Prostate gland (tissue), 2 donors: ENCODE data around the gene NHERF2. TPM values are rescaled to one million over a fixed set of nuclear protein-coding genes. Genes with fewer than 3 reads are reported as not detected.

Experiments used
- DNase-seq: peaks from one replicate; pipeline ENCODE4 v3.0.0-alpha.2; 2019; ENCODE audit warnings: low spot score
- H3K27ac ChIP-seq, 2 donors: fragments of 200-600 bp; sonication (generic); 2 replicates each; pipeline ENCODE4 v1.5.1; 2017 to 2019
- H3K27me3 ChIP-seq: fragments of 200-600 bp; sonication (generic); replicated peaks from 2 replicates; pipeline ENCODE4 v1.5.1; 2019; ENCODE audit not compliant: insufficient read depth
- H3K36me3 ChIP-seq, 2 donors: fragments of 200-600 bp; sonication (generic); 1 replicate in 1 of 2; 2 replicates in 1 of 2; pipeline versions ENCODE4 v1.5.1 to v1.8.1; 2017 to 2019
- H3K4me1 ChIP-seq: fragments of 200-600 bp; sonication (generic); replicated peaks from 2 replicates; pipeline ENCODE4 v1.5.1; 2019
- H3K4me3 ChIP-seq, 2 donors: fragments of 200-600 bp; sonication (generic); 2 replicates each; pipeline ENCODE4 v1.5.1; 2017 to 2019
- H3K9me3 ChIP-seq: fragments of 200-600 bp; sonication (generic); 2 replicates; pipeline ENCODE4 v1.5.1; 2017
- CTCF ChIP-seq, 4 experiments: fragments of 200-600 bp in 2 of 4; fragments of 450-650 bp in 2 of 4; sonication (generic) in 2 of 4; IDR thresholded peaks; 1 replicate in 3 of 4; 2 replicates in 1 of 4; pipeline ENCODE4 v1.5.1; 2016 to 2019; ENCODE audit warnings: antibody characterized with exemption in 4 of 4, mild to moderate bottlenecking in 2 of 4, moderate library complexity in 2 of 4
- POLR2A ChIP-seq: fragments of 450-650 bp; IDR thresholded peaks from one replicate; pipeline ENCODE4 v1.6.1; 2016; ENCODE audit warnings: antibody characterized with exemption, mild to moderate bottlenecking
- POLR2AphosphoS5 ChIP-seq: sonication (generic); formaldehyde crosslinking; IDR thresholded peaks from one replicate; pipeline ENCODE4 v1.6.1; 2017; ENCODE audit warnings: antibody characterized with exemption
- WGBS: methylation state at CpG from one replicate; pipeline ENCODE4 v1.1.5; 2018; 5-methylcytosine and 5-hydroxymethylcytosine counted together
- intact Hi-C: fragments of 100-400 bp; cut with DNase I; formaldehyde crosslinking; loops from one replicate; pipeline ENCODE4 v1.14.2; 2022
- total RNA-seq, 2 donors: library from RNA; depleted of rRNA; stranded (reverse); fragments of >200 nt; gene quantifications; one replicate each; pipeline ENCODE4 v1.1.0, GENCODE V29; 2016

The NHERF2 gene
- total RNA-seq, 2 donors from 2014 or later, result 118 to 170 TPM

GRCh38 chr16:2042171-2042985 is 15.7 kb downstream of the NHERF2 start:
- TF ChIP-seq CTCF (IDR thresholded peaks at IDR 0.05) (no peak), POLR2AphosphoS5 (no peak), POLR2A (no peak)
- Histone ChIP-seq H3K4me3 (no peak overlapping the region), H3K9me3 (no peaks in the 10 kb centered on the region), H3K27ac (peak overlapping the region in 1 of 2 donors; percentile 5), H3K4me1 (peaks cover 22% of the 10 kb centered on the region), H3K27me3 (no peaks in the 10 kb centered on the region), H3K36me3 (no peaks in the 10 kb centered on the region)
- intact Hi-C loops, result no loop called here
- DNase-seq, result no peak
- 66% methylated on average over 16 of the region's 22 CpGs for WGBS

GRCh38 chr16:2042986-2043666 is 16.4 kb downstream of the NHERF2 start:
- intact Hi-C loops, result no loop called here
- H3K4me3 ChIP-seq, result no peak overlapping the region
- H3K27ac ChIP-seq, result no peak overlapping the region
- H3K27me3 ChIP-seq, result no peaks in the 10 kb centered on the region
- TF ChIP-seq CTCF (IDR thresholded peaks at IDR 0.05) (no peak), POLR2A (no peak), POLR2AphosphoS5 (no peak)
- peaks cover 22% of the 10 kb centered on the region for H3K4me1 ChIP-seq
- no peaks in the 10 kb centered on the region for H3K36me3 ChIP-seq
- WGBS, result 85% methylated on average over 11 of the region's 11 CpGs
- no peaks in the 10 kb centered on the region for H3K9me3 ChIP-seq
- no peak for DNase-seq

GRCh38 chr16:2043667-2044451 is 17.2 kb downstream of the NHERF2 start:
- peaks cover 23% of the 10 kb centered on the region for H3K4me1 ChIP-seq
- no peak overlapping the region for H3K27ac ChIP-seq
- TF ChIP-seq POLR2AphosphoS5, result no peak
- no peak for TF ChIP-seq POLR2A
- no peak for TF ChIP-seq CTCF (IDR thresholded peaks at IDR 0.05)
- 71% methylated on average over 19 of the region's 26 CpGs for WGBS
- no peak for DNase-seq
- intact Hi-C loops, result no loop called here
- H3K27me3 ChIP-seq, result no peaks in the 10 kb centered on the region
- H3K36me3 ChIP-seq, result no peaks in the 10 kb centered on the region
- H3K4me3 ChIP-seq, result no peak overlapping the region
- H3K9me3 ChIP-seq, result no peaks in the 10 kb centered on the region

GRCh38 chr16:2044541-2044940 is 17.8 kb downstream of the NHERF2 start:
- DNase-seq, result no peak
- Histone ChIP-seq H3K27me3 (no peaks in the 10 kb centered on the region), H3K36me3 (no peaks in the 10 kb centered on the region), H3K9me3 (no peaks in the 10 kb centered on the region), H3K27ac (no peak overlapping the region), H3K4me3 (no peak overlapping the region), H3K4me1 (peaks cover 22% of the 10 kb centered on the region)
- intact Hi-C loops, result no loop called here
- 91% methylated on average over 14 of the region's 22 CpGs for WGBS
- no peak for TF ChIP-seq POLR2AphosphoS5
- TF ChIP-seq POLR2A, result no peak
